HEK293 (cell line): Measurements from ENCODE around the gene COX5A.

ENCODE experiments used
- EGR2 ChIP-seq: fragments of 450-650 bp; formaldehyde crosslinking; IDR thresholded peaks from 2 replicates; pipeline ENCODE4 v1.5.1; 2016; ENCODE audit warnings: low read depth, missing biosample characterization, missing genetic modification characterization
- ZBTB48 ChIP-seq: fragments of 450-650 bp; formaldehyde crosslinking; IDR thresholded peaks from 2 replicates; pipeline ENCODE4 v1.5.1; 2016; ENCODE audit warnings: missing biosample characterization, missing genetic modification characterization
- ZNF221 ChIP-seq: fragments of 450-650 bp; formaldehyde crosslinking; IDR thresholded peaks from 2 replicates; pipeline ENCODE4 v1.5.1; 2017; ENCODE audit warnings: missing biosample characterization, missing genetic modification characterization, borderline replicate concordance
- ZNF24 ChIP-seq: fragments of 450-650 bp; formaldehyde crosslinking; IDR thresholded peaks from 2 replicates; pipeline ENCODE4 v1.5.1; 2016; ENCODE audit warnings: missing biosample characterization, missing genetic modification characterization
- ZNF335 ChIP-seq: fragments of 450-650 bp; formaldehyde crosslinking; conservative IDR thresholded peaks from 2 replicates; pipeline ENCODE4 v1.5.1; 2016; ENCODE audit warnings: missing biosample characterization, missing genetic modification characterization
- ZNF473 ChIP-seq: fragments of 450-650 bp; formaldehyde crosslinking; IDR thresholded peaks from 2 replicates; pipeline ENCODE4 v1.5.1; 2017; ENCODE audit warnings: missing biosample characterization, missing genetic modification characterization
- ZNF555 ChIP-seq: fragments of 450-650 bp; formaldehyde crosslinking; conservative IDR thresholded peaks from 2 replicates; pipeline ENCODE4 v1.5.1; 2017; ENCODE audit warnings: missing biosample characterization, mild to moderate bottlenecking, missing genetic modification characterization, inconsistent platforms
- ZNF585B ChIP-seq: fragments of 450-650 bp; formaldehyde crosslinking; IDR thresholded peaks from 2 replicates; pipeline ENCODE4 v1.5.1; 2016; ENCODE audit warnings: missing biosample characterization, missing genetic modification characterization
- ZNF624 ChIP-seq: fragments of 450-650 bp; formaldehyde crosslinking; IDR thresholded peaks from 2 replicates; pipeline ENCODE4 v1.5.1; 2017; ENCODE audit warnings: missing biosample characterization, missing genetic modification characterization
- ZNF660 ChIP-seq: fragments of 450-650 bp; IDR thresholded peaks from 2 replicates; pipeline ENCODE4 v1.5.1; 2018; ENCODE audit warnings: missing biosample characterization, mild to moderate bottlenecking, missing genetic modification characterization
- ZNF707 ChIP-seq: fragments of 450-650 bp; formaldehyde crosslinking; IDR thresholded peaks from 2 replicates; pipeline ENCODE4 v1.5.1; 2016; ENCODE audit warnings: missing biosample characterization, missing genetic modification characterization
- TF ChIP-seq, protein P1 (sequence below): fragments of 450-650 bp; formaldehyde crosslinking; IDR thresholded peaks from 2 replicates; pipeline ENCODE4 v1.5.0; 2017; ENCODE audit warnings: missing biosample characterization, missing genetic modification characterization, borderline replicate concordance
- TF ChIP-seq, protein P2 (sequence below): fragments of 450-650 bp; formaldehyde crosslinking; IDR thresholded peaks from 2 replicates; pipeline ENCODE4 v1.5.1; 2016; ENCODE audit warnings: missing biosample characterization, missing genetic modification characterization
- TF ChIP-seq, protein P3 (sequence below): fragments of 450-650 bp; formaldehyde crosslinking; IDR thresholded peaks from 2 replicates; pipeline ENCODE4 v1.5.1; 2016; ENCODE audit warnings: missing biosample characterization, missing genetic modification characterization
- TF ChIP-seq, protein P4 (sequence below): fragments of 450-650 bp; formaldehyde crosslinking; IDR thresholded peaks from 2 replicates; pipeline ENCODE4 v1.5.1; 2016; ENCODE audit warnings: missing biosample characterization, missing genetic modification characterization
- TF ChIP-seq, protein P5 (sequence below): fragments of 450-650 bp; formaldehyde crosslinking; IDR thresholded peaks from 2 replicates; pipeline ENCODE4 v1.5.1; 2016; ENCODE audit warnings: missing biosample characterization, missing genetic modification characterization
- TF ChIP-seq, protein P6 (sequence below): fragments of 450-650 bp; formaldehyde crosslinking; IDR thresholded peaks from 2 replicates; pipeline ENCODE4 v1.5.1; 2016; ENCODE audit warnings: missing biosample characterization, missing genetic modification characterization
- TF ChIP-seq, protein P7 (sequence below): fragments of 450-650 bp; formaldehyde crosslinking; IDR thresholded peaks from 2 replicates; pipeline ENCODE4 v1.5.1; 2017; ENCODE audit warnings: missing biosample characterization, mild to moderate bottlenecking, missing genetic modification characterization, moderate library complexity
- TF ChIP-seq, protein P8 (sequence below): fragments of 450-650 bp; formaldehyde crosslinking; IDR thresholded peaks from 2 replicates; pipeline ENCODE4 v1.5.1; 2016; ENCODE audit warnings: missing biosample characterization, missing genetic modification characterization, borderline replicate concordance

Gene COX5A

DNA sequence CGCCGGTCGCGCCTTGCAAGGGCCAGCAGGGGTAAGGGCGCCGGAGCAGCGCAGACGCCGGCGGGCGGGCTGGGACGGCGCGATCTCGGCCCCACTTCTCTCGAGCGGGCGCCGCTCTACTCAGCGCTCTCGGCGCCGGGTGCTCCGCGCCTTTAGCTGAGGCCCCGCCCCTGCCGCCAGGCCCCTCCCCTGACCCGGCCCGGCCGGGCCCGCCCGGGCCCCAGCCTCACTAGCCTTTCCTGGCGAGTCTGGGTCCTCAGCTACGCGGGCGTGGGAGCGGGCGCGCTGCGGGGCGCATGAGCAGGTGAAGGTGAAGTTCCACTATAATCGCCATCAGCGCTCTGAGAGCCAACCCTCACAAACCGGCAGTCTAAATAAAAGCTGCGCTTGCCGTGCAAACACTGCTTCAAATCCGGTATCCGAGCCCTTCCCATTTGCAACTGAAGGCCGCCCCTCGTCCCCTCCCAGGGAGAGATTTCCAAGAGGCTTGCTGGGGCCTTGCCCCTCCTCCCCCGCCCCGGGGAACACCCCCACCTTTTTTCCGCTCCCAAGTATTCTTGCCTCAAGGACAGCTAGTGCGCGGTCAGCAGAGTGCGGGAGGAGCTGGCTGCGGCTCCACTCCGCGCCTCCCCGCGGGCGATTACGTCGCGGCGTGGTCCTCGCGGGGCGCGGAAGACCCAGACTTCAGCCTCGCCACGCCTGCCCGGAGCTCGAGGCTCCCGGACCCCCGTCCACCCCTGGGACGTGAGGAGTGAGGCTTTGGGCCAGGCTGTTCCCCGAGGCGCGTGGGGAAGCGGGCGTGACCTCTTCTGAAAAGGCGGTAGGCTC is 19.0 kb upstream of the COX5A start, which contains the start of gene RPP25 (continued):
- TF ChIP-seq, protein P1, sequence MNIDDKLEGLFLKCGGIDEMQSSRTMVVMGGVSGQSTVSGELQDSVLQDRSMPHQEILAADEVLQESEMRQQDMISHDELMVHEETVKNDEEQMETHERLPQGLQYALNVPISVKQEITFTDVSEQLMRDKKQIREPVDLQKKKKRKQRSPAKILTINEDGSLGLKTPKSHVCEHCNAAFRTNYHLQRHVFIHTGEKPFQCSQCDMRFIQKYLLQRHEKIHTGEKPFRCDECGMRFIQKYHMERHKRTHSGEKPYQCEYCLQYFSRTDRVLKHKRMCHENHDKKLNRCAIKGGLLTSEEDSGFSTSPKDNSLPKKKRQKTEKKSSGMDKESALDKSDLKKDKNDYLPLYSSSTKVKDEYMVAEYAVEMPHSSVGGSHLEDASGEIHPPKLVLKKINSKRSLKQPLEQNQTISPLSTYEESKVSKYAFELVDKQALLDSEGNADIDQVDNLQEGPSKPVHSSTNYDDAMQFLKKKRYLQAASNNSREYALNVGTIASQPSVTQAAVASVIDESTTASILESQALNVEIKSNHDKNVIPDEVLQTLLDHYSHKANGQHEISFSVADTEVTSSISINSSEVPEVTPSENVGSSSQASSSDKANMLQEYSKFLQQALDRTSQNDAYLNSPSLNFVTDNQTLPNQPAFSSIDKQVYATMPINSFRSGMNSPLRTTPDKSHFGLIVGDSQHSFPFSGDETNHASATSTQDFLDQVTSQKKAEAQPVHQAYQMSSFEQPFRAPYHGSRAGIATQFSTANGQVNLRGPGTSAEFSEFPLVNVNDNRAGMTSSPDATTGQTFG (tag by site-specific recombination): no peak
- TF ChIP-seq ZNF624 (tag by site-specific recombination) (no peak), ZNF24 (tag by site-specific recombination) (peak; percentile 53; the same call in 1 of the 2 replicates), ZNF221 (no peak), ZNF473 (tag by site-specific recombination) (no peak), ZNF585B (tag by site-specific recombination) (no peak), EGR2 (tag by site-specific recombination) (peak; percentile 57; the same call in 1 of the 2 replicates), ZNF707 (tag by site-specific recombination) (no peak), ZNF555 (no peak), ZBTB48 (no peak), ZNF335 (tag by site-specific recombination) (peak; percentile 94), ZNF660 (peak; percentile 67; the same call in 1 of the 2 replicates)
- TF ChIP-seq, protein P2, sequence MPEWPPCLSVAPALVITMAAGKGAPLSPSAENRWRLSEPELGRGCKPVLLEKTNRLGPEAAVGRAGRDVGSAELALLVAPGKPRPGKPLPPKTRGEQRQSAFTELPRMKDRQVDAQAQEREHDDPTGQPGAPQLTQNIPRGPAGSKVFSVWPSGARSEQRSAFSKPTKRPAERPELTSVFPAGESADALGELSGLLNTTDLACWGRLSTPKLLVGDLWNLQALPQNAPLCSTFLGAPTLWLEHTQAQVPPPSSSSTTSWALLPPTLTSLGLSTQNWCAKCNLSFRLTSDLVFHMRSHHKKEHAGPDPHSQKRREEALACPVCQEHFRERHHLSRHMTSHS (tag by site-specific recombination): no peak
- TF ChIP-seq, protein P3, sequence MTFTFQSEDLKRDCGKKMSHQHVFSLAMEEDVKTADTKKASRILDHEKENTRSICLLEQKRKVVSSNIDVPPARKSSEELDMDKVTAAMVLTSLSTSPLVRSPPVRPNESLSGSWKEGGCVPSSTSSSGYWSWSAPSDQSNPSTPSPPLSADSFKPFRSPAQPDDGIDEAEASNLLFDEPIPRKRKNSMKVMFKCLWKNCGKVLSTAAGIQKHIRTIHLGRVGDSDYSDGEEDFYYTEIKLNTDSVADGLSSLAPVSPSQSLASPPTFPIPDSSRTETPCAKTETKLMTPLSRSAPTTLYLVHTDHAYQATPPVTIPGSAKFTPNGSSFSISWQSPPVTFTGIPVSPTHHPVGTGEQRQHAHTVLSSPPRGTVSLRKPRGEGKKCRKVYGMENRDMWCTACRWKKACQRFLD (tag by site-specific recombination): no peak
- TF ChIP-seq, protein P4, sequence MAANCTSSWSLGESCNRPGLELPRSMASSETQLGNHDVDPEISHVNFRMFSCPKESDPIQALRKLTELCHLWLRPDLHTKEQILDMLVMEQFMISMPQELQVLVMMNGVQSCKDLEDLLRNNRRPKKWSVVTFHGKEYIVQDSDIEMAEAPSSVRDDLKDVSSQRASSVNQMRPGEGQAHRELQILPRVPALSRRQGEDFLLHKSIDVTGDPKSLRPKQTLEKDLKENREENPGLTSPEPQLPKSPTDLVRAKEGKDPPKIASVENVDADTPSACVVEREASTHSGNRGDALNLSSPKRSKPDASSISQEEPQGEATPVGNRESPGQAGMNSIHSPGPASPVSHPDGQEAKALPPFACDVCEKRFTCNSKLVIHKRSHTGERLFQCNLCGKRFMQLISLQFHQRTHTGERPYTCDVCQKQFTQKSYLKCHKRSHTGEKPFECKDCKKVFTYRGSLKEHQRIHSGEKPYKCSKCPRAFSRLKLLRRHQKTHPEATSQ (tag by site-specific recombination): peak; percentile 49; the same call in 1 of the 2 replicates
- TF ChIP-seq, protein P5, sequence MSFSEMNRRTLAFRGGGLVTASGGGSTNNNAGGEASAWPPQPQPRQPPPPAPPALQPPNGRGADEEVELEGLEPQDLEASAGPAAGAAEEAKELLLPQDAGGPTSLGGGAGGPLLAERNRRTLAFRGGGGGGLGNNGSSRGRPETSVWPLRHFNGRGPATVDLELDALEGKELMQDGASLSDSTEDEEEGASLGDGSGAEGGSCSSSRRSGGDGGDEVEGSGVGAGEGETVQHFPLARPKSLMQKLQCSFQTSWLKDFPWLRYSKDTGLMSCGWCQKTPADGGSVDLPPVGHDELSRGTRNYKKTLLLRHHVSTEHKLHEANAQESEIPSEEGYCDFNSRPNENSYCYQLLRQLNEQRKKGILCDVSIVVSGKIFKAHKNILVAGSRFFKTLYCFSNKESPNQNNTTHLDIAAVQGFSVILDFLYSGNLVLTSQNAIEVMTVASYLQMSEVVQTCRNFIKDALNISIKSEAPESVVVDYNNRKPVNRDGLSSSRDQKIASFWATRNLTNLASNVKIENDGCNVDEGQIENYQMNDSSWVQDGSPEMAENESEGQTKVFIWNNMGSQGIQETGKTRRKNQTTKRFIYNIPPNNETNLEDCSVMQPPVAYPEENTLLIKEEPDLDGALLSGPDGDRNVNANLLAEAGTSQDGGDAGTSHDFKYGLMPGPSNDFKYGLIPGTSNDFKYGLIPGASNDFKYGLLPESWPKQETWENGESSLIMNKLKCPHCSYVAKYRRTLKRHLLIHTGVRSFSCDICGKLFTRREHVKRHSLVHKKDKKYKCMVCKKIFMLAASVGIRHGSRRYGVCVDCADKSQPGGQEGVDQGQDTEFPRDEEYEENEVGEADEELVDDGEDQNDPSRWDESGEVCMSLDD (tag by site-specific recombination): no peak
- TF ChIP-seq, protein P6, sequence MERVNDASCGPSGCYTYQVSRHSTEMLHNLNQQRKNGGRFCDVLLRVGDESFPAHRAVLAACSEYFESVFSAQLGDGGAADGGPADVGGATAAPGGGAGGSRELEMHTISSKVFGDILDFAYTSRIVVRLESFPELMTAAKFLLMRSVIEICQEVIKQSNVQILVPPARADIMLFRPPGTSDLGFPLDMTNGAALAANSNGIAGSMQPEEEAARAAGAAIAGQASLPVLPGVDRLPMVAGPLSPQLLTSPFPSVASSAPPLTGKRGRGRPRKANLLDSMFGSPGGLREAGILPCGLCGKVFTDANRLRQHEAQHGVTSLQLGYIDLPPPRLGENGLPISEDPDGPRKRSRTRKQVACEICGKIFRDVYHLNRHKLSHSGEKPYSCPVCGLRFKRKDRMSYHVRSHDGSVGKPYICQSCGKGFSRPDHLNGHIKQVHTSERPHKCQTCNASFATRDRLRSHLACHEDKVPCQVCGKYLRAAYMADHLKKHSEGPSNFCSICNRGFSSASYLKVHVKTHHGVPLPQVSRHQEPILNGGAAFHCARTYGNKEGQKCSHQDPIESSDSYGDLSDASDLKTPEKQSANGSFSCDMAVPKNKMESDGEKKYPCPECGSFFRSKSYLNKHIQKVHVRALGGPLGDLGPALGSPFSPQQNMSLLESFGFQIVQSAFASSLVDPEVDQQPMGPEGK: peak; percentile 72
- TF ChIP-seq, protein P7, sequence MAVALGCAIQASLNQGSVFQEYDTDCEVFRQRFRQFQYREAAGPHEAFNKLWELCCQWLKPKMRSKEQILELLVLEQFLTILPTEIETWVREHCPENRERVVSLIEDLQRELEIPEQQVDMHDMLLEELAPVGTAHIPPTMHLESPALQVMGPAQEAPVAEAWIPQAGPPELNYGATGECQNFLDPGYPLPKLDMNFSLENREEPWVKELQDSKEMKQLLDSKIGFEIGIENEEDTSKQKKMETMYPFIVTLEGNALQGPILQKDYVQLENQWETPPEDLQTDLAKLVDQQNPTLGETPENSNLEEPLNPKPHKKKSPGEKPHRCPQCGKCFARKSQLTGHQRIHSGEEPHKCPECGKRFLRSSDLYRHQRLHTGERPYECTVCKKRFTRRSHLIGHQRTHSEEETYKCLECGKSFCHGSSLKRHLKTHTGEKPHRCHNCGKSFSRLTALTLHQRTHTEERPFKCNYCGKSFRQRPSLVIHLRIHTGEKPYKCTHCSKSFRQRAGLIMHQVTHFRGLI (tag by site-specific recombination): peak; percentile 52; the same call in 1 of the 2 replicates
- TF ChIP-seq, protein P8, sequence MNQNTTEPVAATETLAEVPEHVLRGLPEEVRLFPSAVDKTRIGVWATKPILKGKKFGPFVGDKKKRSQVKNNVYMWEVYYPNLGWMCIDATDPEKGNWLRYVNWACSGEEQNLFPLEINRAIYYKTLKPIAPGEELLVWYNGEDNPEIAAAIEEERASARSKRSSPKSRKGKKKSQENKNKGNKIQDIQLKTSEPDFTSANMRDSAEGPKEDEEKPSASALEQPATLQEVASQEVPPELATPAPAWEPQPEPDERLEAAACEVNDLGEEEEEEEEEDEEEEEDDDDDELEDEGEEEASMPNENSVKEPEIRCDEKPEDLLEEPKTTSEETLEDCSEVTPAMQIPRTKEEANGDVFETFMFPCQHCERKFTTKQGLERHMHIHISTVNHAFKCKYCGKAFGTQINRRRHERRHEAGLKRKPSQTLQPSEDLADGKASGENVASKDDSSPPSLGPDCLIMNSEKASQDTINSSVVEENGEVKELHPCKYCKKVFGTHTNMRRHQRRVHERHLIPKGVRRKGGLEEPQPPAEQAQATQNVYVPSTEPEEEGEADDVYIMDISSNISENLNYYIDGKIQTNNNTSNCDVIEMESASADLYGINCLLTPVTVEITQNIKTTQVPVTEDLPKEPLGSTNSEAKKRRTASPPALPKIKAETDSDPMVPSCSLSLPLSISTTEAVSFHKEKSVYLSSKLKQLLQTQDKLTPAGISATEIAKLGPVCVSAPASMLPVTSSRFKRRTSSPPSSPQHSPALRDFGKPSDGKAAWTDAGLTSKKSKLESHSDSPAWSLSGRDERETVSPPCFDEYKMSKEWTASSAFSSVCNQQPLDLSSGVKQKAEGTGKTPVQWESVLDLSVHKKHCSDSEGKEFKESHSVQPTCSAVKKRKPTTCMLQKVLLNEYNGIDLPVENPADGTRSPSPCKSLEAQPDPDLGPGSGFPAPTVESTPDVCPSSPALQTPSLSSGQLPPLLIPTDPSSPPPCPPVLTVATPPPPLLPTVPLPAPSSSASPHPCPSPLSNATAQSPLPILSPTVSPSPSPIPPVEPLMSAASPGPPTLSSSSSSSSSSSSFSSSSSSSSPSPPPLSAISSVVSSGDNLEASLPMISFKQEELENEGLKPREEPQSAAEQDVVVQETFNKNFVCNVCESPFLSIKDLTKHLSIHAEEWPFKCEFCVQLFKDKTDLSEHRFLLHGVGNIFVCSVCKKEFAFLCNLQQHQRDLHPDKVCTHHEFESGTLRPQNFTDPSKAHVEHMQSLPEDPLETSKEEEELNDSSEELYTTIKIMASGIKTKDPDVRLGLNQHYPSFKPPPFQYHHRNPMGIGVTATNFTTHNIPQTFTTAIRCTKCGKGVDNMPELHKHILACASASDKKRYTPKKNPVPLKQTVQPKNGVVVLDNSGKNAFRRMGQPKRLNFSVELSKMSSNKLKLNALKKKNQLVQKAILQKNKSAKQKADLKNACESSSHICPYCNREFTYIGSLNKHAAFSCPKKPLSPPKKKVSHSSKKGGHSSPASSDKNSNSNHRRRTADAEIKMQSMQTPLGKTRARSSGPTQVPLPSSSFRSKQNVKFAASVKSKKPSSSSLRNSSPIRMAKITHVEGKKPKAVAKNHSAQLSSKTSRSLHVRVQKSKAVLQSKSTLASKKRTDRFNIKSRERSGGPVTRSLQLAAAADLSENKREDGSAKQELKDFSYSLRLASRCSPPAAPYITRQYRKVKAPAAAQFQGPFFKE: no peak
